ENCODE data around the gene ZNF474.

ZNF474 gene

GRCh38 chr5:122180863-122181548 lies 51.7 kb downstream of the ZNF474 start:
- Histone ChIP-seq H3K4me1 (ENCODE audit: insufficient read depth, poor library complexity, severe bottlenecking) (peaks cover 44% of the 10 kb centered on the region), H3K27ac (ENCODE audit: poor library complexity, severe bottlenecking) (peak overlapping the region; percentile 95), H3K27me3 (ENCODE audit: insufficient read depth, poor library complexity, severe bottlenecking) (no peaks in the 10 kb centered on the region), H3K36me3 (ENCODE audit: low read depth) (no peaks in the 10 kb centered on the region), H3K4me3 (ENCODE audit: severe bottlenecking) (no peak overlapping the region), H3K9me3 (ENCODE audit: severe bottlenecking) (no peaks in the 10 kb centered on the region)
- TF ChIP-seq, protein P1, sequence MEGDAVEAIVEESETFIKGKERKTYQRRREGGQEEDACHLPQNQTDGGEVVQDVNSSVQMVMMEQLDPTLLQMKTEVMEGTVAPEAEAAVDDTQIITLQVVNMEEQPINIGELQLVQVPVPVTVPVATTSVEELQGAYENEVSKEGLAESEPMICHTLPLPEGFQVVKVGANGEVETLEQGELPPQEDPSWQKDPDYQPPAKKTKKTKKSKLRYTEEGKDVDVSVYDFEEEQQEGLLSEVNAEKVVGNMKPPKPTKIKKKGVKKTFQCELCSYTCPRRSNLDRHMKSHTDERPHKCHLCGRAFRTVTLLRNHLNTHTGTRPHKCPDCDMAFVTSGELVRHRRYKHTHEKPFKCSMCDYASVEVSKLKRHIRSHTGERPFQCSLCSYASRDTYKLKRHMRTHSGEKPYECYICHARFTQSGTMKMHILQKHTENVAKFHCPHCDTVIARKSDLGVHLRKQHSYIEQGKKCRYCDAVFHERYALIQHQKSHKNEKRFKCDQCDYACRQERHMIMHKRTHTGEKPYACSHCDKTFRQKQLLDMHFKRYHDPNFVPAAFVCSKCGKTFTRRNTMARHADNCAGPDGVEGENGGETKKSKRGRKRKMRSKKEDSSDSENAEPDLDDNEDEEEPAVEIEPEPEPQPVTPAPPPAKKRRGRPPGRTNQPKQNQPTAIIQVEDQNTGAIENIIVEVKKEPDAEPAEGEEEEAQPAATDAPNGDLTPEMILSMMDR (IDR thresholded peaks at IDR 0.05; ENCODE audit: poor library complexity, severe bottlenecking) = no peak
- DNase-seq (ENCODE audit: low spot score) = no peak
- peak; percentile 61 for ATAC-seq (ENCODE audit: low read depth)

GRCh38 chr5:122181863-122182262 lies 52.5 kb downstream of the ZNF474 start:
- DNase-seq (ENCODE audit: low spot score) (no peak), ATAC-seq (ENCODE audit: low read depth) (no peak)
- peak overlapping the region; percentile 95 for H3K27ac ChIP-seq (ENCODE audit: poor library complexity, severe bottlenecking)
- peaks cover 44% of the 10 kb centered on the region for H3K4me1 ChIP-seq (ENCODE audit: insufficient read depth, poor library complexity, severe bottlenecking)
- TF ChIP-seq, protein P1 (IDR thresholded peaks at IDR 0.05; ENCODE audit: poor library complexity, severe bottlenecking) = no peak
- no peaks in the 10 kb centered on the region for H3K9me3 ChIP-seq (ENCODE audit: severe bottlenecking)
- H3K4me3 ChIP-seq (ENCODE audit: severe bottlenecking) = no peak overlapping the region
- no peaks in the 10 kb centered on the region for H3K36me3 ChIP-seq (ENCODE audit: low read depth)
- no peaks in the 10 kb centered on the region for H3K27me3 ChIP-seq (ENCODE audit: insufficient read depth, poor library complexity, severe bottlenecking)

- H3K27ac ChIP-seq (ENCODE audit: poor library complexity, severe bottlenecking) = peak overlapping the region; percentile 95
- H3K9me3 ChIP-seq (ENCODE audit: severe bottlenecking) = no peaks in the 10 kb centered on the region
- TF ChIP-seq, protein P1 (IDR thresholded peaks at IDR 0.05; ENCODE audit: poor library complexity, severe bottlenecking) = no peak
- H3K4me3 ChIP-seq (ENCODE audit: severe bottlenecking) = no peak overlapping the region
- no peaks in the 10 kb centered on the region for H3K36me3 ChIP-seq (ENCODE audit: low read depth)
- H3K27me3 ChIP-seq (ENCODE audit: insufficient read depth, poor library complexity, severe bottlenecking) = no peaks in the 10 kb centered on the region
- DNase-seq (ENCODE audit: low spot score) (peak; percentile 85), ATAC-seq (ENCODE audit: low read depth) (peak; percentile 58)
- H3K4me1 ChIP-seq (ENCODE audit: insufficient read depth, poor library complexity, severe bottlenecking) = peaks cover 46% of the 10 kb centered on the region
These were observed 53.2 kb downstream of the ZNF474 start for GRCh38 chr5:122182491-122182921.

DNA sequence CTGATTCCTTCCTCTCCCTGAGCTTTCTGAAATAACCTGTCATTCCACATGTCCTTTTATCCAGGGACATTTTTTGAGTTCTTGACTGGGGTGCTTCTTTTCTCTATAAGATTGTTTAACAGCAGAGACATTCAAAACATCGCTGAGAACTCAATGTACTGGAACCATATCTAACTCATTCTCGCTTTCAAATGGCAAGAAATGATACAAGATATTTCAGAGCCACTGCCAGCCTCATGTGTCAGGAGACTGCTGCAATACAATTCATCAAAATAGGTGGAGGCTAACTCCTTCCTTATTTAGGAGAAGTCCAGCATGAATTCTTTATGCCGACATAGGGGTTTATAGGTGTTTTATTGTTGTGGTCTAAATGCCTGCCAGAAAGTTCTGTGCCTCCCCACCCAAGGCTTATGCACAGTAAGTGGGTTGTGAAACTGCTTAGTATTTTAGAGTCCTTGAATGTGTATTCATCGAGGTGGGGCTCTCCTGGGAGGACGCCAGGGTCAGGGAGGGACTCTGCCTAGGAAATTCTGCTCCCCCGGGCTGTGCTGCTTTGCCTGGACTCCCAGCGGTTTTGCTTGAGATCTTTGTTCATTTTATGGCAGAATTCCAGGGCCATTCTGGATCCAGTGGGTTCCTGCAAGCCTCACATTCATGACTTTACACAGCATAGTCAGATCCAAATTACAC lies 53.9 kb downstream of the ZNF474 start:
- no peaks in the 10 kb centered on the region for H3K9me3 ChIP-seq (ENCODE audit: severe bottlenecking)
- H3K27ac ChIP-seq (ENCODE audit: poor library complexity, severe bottlenecking) = peak overlapping the region; percentile 95
- H3K4me1 ChIP-seq (ENCODE audit: insufficient read depth, poor library complexity, severe bottlenecking) = peaks cover 47% of the 10 kb centered on the region
- no peak overlapping the region for H3K4me3 ChIP-seq (ENCODE audit: severe bottlenecking)
- ATAC-seq (ENCODE audit: low read depth) (peak; percentile 87), DNase-seq (ENCODE audit: low spot score) (peak; percentile 98)
- no peaks in the 10 kb centered on the region for H3K27me3 ChIP-seq (ENCODE audit: insufficient read depth, poor library complexity, severe bottlenecking)
- TF ChIP-seq, protein P1 (IDR thresholded peaks at IDR 0.05; ENCODE audit: poor library complexity, severe bottlenecking) = no peak
- H3K36me3 ChIP-seq (ENCODE audit: low read depth) = no peaks in the 10 kb centered on the region

GRCh38 chr5:122183788-122184170 lies 54.4 kb downstream of the ZNF474 start:
- TF ChIP-seq, protein P1 (IDR thresholded peaks at IDR 0.05; ENCODE audit: poor library complexity, severe bottlenecking) = no peak
- Histone ChIP-seq H3K27me3 (ENCODE audit: insufficient read depth, poor library complexity, severe bottlenecking) (no peaks in the 10 kb centered on the region), H3K9me3 (ENCODE audit: severe bottlenecking) (no peaks in the 10 kb centered on the region), H3K27ac (ENCODE audit: poor library complexity, severe bottlenecking) (peak overlapping the region; percentile 95), H3K4me3 (ENCODE audit: severe bottlenecking) (no peak overlapping the region), H3K36me3 (ENCODE audit: low read depth) (no peaks in the 10 kb centered on the region), H3K4me1 (ENCODE audit: insufficient read depth, poor library complexity, severe bottlenecking) (peaks cover 47% of the 10 kb centered on the region)
- no peak for DNase-seq (ENCODE audit: low spot score)
- ATAC-seq (ENCODE audit: low read depth) = peak; percentile 1; the same call in 1 of the 3 replicates
